Myocyte (in vitro differentiated cells): ENCODE measurements around the gene DAAM1. TPM values are rescaled to one million over a fixed set of nuclear protein-coding genes. Genes with fewer than 3 reads are reported as not detected.
A peak's percentile ranks its signal among the peaks of the same experiment; 100 is the strongest.

Experiments
- DNase-seq: peaks from one replicate; pipeline ENCODE4 v3.0.0-alpha.2; 2012; ENCODE audit warnings: low read depth
- total RNA-seq: library from RNA; depleted of rRNA; stranded (reverse); fragments of >200 nt; gene quantifications from 2 replicates; pipeline ENCODE4 v1.2.3, GENCODE V29; 2014

DAAM1 gene
- total RNA-seq, 1 donor from 2014 or later = 30.1 TPM

GRCh38 chr14:59254146-59254910 lies 65.9 kb downstream of the DAAM1 start:
- DNase-seq = peak; percentile 89

DNA sequence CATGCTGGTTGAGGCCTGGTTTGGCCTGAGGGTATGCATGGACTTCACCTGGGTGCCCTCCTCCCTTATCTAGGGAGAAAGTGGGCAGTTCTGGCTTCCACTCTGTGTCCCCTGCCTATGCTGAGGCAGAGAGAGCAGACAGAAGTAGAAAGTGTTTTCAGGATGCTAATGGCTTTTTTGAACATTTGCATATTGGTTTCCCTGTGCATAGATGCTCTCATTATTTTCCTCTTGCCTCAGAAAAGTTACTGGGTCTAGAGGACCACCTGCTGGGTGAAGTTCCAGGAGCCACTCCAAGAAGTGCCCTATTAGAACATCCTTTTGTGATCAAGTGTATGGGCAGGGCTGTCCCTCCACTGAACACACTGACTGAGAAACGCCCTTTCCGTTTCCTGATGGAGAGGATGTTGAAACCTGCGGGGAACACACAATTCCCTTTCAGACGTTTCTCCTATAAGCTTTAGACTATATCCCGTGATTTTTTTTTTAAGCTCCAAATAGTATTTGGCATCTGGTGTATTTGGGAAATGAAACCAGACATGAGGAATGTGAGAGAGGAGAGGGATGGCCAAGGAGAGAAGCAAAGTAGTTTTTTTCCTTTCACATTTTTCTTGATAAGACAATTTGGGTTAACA lies 66.6 kb downstream of the DAAM1 start:
- no peak for DNase-seq

DNA sequence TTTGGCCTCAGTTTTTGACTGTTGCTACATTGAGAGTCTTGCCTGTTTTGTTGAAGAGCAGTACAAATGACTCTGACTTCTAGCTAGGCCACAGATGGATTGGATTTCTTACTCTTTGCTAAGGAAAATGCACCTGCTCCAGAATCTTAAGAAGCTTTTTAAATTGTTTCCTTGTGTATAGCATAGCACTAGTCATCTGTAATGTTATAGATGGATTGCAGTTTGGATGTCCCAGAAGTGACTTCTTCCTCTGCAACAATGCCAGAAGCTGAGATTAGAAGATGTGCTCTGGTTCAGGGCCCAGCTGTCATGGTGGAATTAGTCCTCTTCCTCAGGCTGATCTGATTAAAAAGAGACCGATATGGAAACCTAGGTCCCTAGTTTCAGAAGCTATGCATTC lies 67.9 kb downstream of the DAAM1 start:
- no peak for DNase-seq

DNA sequence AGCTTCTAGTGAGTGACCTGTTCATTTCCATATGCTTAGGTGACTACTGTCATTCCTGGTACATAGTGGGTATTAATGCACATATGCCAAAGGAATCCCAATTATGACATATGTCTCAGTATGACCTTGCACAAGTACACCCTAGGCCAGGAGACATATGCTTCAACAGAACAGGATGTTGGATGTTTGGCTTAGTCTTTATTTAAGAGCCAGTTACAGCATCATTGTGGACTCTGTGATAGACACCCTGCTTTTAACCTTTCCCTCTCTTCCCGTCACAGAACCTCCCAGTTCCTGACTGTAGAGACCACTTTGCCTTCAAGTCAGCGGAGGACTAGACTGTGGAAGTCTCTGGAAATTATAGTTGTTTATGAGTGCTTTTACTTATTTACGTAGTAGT lies 72.9 kb downstream of the DAAM1 start:
- no peak for DNase-seq

DNA sequence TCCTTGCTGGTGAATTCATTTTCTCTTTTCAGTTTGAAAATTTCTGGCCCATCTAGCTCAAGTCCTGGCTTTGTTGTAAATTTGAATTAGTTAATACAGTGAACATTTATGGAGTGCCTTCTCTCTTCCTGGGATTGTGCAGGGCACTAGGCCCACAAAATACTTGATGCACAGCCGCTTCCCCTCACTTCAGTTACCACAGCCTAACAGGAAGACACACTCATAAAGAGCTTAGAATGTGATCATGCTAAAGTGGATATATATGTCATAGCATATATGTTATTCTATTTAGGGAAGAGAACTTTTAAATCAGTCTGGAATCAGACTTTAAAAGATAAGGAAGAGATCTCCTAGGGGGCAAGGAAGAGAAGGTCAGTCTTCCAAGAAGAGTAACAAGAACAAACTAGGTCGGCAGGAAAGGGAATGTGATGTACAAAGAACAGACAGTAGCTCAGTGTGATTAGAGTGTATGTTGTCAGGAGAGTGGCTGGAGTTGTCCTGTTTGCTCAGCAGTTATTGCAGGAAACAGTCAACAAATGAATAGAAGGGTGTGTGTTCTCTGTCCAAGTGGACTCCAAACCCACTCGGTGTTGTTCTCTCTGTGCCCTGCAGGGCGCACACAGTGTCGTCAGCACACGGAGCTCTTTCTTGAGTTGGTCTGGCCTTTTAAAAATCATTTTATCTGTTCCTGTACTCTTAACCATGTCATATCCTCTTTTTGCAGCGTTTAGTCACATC lies 74.4 kb downstream of the DAAM1 start:
- no peak for DNase-seq

- DNase-seq = no peak
Measured at GRCh38 chr14:59265808-59266207, 77.3 kb downstream of the DAAM1 start.

DNA sequence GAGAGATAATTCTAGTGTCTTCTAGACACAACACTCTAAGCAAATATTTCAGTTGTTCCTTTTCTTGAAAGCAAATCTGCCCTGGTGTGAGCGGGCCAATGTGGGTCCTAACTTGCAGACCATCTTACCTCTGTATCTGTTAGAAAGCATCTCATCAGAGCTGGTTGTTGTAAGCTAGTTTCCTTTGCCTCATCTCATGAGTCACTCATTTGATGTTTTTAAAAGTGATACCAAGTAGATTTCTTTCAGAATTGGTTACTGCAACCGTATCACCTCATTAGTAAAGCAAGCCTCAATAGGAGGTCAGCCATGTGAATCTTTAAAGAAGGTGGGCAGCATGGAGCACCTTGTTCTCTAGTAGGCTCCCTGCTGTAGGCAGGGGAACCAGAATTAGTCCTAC lies 78.6 kb downstream of the DAAM1 start:
- no peak for DNase-seq

DNA sequence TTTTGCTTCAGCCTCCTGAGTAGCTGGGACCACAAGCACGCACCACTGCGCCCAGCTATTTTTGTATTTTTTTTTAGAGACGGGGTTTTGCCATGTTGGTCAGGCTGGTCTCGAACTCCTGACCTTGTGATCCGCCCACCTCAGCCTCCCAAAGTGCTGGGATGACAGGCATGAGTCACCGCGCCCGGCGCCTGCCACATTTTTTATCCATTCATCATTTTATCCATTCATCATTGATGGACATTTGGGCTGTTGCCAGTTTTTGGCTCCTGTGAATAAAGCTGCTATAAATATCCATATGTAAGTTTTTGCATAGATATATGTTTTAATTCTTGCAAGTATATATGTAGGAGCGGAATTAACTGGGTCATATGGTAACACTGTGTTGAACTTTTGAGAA lies 79.5 kb downstream of the DAAM1 start:
- DNase-seq = no peak

- DNase-seq = no peak
Measured at GRCh38 chr14:59268858-59269257, 80.4 kb downstream of the DAAM1 start.

- no peak for DNase-seq
Measured at GRCh38 chr14:59269466-59269865, 81.0 kb downstream of the DAAM1 start.

DNA sequence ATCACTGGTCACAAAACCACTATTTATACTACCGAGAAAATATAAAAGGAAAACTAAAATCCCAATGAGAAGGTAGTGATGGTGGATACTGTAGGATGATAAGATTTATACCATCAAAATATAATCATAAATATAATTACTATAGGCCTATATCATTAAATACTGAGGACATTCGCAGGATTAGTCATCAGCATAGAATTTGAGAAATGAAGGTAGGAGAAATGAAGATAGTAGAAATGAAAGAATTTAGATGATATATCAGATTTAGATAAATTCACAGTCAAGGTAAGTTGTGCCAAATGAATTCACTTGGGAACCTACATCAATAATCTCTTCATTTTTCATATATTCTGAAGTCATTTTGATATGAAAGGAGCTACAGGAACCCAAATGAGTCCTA lies 82.8 kb downstream of the DAAM1 start:
- DNase-seq = no peak

DNA sequence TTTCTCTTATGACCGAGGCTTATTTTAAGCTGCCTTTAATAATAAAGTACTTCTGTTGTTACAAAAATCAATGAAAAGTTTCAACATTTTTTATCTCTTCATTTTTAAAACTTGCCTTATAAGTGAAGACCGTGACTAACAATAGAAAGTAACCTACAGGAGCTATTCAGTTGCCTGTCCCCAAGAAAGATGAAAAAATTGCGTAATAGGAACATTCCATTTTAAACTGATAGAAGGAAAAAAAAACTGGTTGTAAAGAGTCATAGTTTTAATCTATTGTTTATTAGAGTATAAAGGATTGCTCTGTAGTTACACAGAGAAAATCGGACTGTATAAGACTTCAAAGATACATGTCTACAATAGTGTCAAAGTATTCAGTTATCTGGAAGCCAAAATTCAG lies 83.3 kb downstream of the DAAM1 start:
- DNase-seq = no peak

DNA sequence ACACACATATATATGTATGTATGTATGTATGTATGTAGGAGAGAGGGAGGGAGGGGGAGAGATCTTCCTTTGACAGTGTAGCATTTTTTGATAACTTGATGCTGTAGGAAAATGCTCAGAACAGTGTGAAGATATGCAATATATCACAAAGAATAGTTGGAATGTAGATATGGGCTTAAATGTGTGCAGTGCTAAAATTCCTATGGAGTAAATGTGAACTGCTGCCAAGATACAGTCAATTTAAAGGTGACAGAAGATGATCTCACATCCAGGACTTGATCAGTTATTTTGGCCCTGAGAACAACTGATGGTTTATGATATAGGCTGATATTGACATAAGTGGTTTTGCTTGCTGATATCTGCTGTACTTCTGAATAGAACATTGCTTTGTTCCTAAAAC lies 84.2 kb downstream of the DAAM1 start:
- DNase-seq = no peak

GRCh38 chr14:59273737-59274136 lies 85.3 kb downstream of the DAAM1 start:
- DNase-seq = no peak

DNA sequence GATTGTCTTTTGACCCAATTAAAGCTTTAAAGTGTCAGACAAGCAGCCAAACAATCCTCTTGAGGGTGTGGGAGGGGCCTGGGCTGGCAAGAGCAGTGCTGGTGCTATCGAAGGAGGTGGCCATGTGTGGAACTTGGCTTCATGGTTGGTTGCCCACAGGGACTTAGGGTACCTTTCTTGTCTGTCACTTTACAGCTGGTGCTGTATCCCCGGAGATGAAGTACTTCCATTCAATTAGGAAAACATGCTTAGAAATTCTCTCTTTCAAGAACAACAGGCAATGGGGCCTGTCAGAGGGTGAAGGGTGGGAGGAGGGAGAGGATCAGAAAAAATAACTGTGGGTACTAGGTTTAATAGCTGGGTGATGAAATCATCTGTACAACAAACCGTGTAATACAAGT lies 86.5 kb downstream of the DAAM1 start:
- no peak for DNase-seq

DNA sequence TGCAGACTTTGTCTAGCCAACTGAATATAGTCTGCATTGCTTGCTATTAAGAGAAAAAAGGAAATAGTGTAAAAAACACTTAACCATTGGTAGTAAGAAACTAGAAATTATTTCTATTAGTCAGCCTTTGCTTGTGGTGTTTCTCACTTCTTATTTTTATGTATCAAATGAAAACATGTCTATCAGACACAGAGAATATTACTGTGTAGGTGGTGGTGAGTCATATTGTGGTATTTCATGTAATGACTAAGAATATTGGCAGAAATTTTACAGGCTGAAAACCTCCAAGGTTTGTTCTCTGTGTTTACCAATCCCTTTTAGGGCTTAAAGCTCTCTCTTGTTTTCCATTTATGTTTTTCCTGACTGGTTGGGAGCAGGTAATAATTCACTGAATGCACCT lies 87.2 kb downstream of the DAAM1 start:
- DNase-seq = peak; percentile 59

GRCh38 chr14:59276235-59276634 lies 87.8 kb downstream of the DAAM1 start:
- DNase-seq = no peak

- no peak for DNase-seq
Measured at GRCh38 chr14:59277659-59278058, 89.2 kb downstream of the DAAM1 start.

DNA sequence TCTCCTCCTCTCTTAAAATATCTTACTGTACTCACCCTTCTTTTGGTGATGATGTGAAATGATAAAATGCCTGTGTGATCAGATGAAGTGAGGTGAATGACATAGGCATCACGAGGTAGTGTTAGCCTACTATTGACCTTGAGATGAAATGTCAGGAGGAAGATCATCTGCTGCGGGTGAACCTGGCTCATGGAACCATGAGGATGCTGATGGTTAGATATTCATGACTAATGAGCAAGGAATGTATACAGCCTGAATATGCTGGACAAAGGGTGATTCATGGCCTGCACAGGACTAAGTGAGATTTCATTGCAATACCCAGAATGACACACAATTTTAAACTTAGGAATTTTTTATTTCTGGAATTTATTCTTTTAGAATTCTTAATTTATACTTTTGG lies 89.6 kb downstream of the DAAM1 start:
- DNase-seq = peak; percentile 42

- no peak for DNase-seq
Measured at GRCh38 chr14:59280961-59281360, 92.5 kb downstream of the DAAM1 start.

GRCh38 chr14:59281609-59282377 lies 93.3 kb downstream of the DAAM1 start:
- no peak for DNase-seq

DNA sequence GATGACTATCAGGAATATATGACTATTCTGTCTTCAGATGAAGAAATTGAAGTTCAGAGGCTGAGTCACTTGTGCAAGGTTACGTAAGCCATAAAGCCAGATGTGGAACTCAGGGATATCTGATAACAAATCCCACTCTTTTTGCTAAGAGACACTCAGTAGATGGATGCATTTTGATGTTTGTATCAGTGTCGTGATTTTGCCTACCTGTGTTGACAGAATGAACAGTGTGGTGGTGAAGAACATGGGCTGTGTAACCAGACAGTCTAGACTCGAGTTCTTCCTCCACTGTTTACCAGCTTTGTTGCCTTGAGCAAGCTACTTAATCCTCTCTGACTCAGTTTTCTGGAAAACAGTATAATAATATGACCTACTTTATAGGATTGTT lies 93.9 kb downstream of the DAAM1 start:
- no peak for DNase-seq
